Hematopoietic multipotent progenitor cell treated with erythropoietin and hydrocortisone succinate and interleukin-3 and kit ligand, for 4 days (in vitro differentiated cells): ENCODE results near the gene PTBP3.

Source experiments
- DNase-seq: peaks from one replicate; pipeline ENCODE4 v3.0.0-alpha.2; 2015

Gene PTBP3

GRCh38 chr9:112360047-112360804, 26.8 kb upstream of the PTBP3 start:
- no peak for DNase-seq

- peak; percentile 42 for DNase-seq
These were observed 22.0 kb upstream of the PTBP3 start for GRCh38 chr9:112355427-112355897.

- no peak for DNase-seq
These were observed 20.8 kb upstream of the PTBP3 start for GRCh38 chr9:112354081-112354743.

- no peak for DNase-seq
These were observed 18.8 kb upstream of the PTBP3 start for GRCh38 chr9:112352209-112352608.

- no peak for DNase-seq
These were observed 17.8 kb upstream of the PTBP3 start for GRCh38 chr9:112351184-112351583.

GRCh38 chr9:112349008-112349333, 15.6 kb upstream of the PTBP3 start:
- no peak for DNase-seq

- DNase-seq = peak; percentile 82
These were observed 15.0 kb upstream of the PTBP3 start for GRCh38 chr9:112348257-112349007.

GRCh38 chr9:112341730-112342129, 8.3 kb upstream of the PTBP3 start:
- DNase-seq = no peak

- no peak for DNase-seq
These were observed 6.5 kb upstream of the PTBP3 start for GRCh38 chr9:112339886-112340285.

- no peak for DNase-seq
These were observed 5.1 kb upstream of the PTBP3 start for GRCh38 chr9:112338561-112338960.

GRCh38 chr9:112337547-112337946, 4.1 kb upstream of the PTBP3 start:
- no peak for DNase-seq

- DNase-seq = peak; percentile 76
These were observed 1.0 kb upstream of the PTBP3 start for GRCh38 chr9:112334432-112334841.

GRCh38 chr9:112333639-112334431, 416 bp upstream of the PTBP3 start:
- DNase-seq = peak; percentile 98

- no peak for DNase-seq
These were observed 794 bp downstream of the PTBP3 start for GRCh38 chr9:112332674-112332976.

GRCh38 chr9:112332214-112332613, 1.2 kb downstream of the PTBP3 start:
- no peak for DNase-seq

- peak; percentile 44 for DNase-seq
These were observed 1.8 kb downstream of the PTBP3 start for GRCh38 chr9:112331674-112331952.

GRCh38 chr9:112328545-112328944, 4.9 kb downstream of the PTBP3 start:
- no peak for DNase-seq

GRCh38 chr9:112327718-112328450, 5.5 kb downstream of the PTBP3 start:
- peak; percentile 41 for DNase-seq

GRCh38 chr9:112326194-112326593, 7.2 kb downstream of the PTBP3 start:
- DNase-seq = no peak

- no peak for DNase-seq
These were observed 7.8 kb downstream of the PTBP3 start for GRCh38 chr9:112325600-112325999.

- DNase-seq = no peak
These were observed 8.3 kb downstream of the PTBP3 start for GRCh38 chr9:112325127-112325526.

GRCh38 chr9:112323378-112323854, 10.0 kb downstream of the PTBP3 start:
- no peak for DNase-seq
